ENCODE measurements around the gene THSD4. TPM values are rescaled to one million over a fixed set of nuclear protein-coding genes. Genes with fewer than 3 reads are reported as not detected.
A peak's percentile ranks its signal among the peaks of the same experiment; 100 is the strongest.

The THSD4 gene
- total RNA-seq, 1 experiment from 2014 or later: 36.3 TPM

DNA sequence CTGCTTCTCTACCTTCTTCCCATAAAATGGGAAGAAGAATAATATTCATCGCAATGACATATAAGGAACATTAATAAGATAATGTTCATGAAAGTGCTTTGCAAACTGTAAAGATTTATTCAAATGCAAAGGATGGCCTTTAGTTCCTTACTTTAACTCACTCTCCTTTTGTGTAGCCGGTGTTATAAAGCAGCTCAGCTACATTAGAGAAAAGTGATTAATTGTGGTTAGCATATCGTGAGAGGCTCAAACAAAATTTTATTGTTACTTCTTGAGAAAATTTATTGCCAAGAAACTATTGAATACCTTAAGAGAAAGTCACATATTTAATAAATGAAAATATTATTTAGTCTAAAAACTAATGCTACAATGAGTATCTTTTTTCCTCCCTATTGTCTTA, 444.3 kb downstream of the THSD4 start:
- H3K4me1 Mint-ChIP-seq (ENCODE audit: insufficient read depth, unreplicated experiment): peaks cover 26% of the 10 kb centered on the region
- TF ChIP-seq, protein P1, sequence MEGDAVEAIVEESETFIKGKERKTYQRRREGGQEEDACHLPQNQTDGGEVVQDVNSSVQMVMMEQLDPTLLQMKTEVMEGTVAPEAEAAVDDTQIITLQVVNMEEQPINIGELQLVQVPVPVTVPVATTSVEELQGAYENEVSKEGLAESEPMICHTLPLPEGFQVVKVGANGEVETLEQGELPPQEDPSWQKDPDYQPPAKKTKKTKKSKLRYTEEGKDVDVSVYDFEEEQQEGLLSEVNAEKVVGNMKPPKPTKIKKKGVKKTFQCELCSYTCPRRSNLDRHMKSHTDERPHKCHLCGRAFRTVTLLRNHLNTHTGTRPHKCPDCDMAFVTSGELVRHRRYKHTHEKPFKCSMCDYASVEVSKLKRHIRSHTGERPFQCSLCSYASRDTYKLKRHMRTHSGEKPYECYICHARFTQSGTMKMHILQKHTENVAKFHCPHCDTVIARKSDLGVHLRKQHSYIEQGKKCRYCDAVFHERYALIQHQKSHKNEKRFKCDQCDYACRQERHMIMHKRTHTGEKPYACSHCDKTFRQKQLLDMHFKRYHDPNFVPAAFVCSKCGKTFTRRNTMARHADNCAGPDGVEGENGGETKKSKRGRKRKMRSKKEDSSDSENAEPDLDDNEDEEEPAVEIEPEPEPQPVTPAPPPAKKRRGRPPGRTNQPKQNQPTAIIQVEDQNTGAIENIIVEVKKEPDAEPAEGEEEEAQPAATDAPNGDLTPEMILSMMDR (IDR thresholded peaks at IDR 0.05; ENCODE audit: unreplicated experiment): no peak
- H3K36me3 Mint-ChIP-seq (ENCODE audit: insufficient read depth, unreplicated experiment): peaks cover 6% of the 10 kb centered on the region
- CTCF ChIA-PET: interaction anchor here (1.3 kb wide), 1 partner anchor 12 kb away, joined by 3 read pairs; no protein-coding TSS in a partner anchor
- H3K4me3 Mint-ChIP-seq (ENCODE audit: unreplicated experiment): peak overlapping the region; percentile 49
- H3K27ac Mint-ChIP-seq (ENCODE audit: low read depth, unreplicated experiment): peak overlapping the region; percentile 39
- POLR2A ChIA-PET: interaction anchor here (1.0 to 1.4 kb wide), 3 partner anchors 11 to 21 kb away, joined by 3 to 4 read pairs (median 4); no protein-coding TSS in a partner anchor
- no peaks in the 10 kb centered on the region for H3K9me3 Mint-ChIP-seq (ENCODE audit: unreplicated experiment)
- DNase-seq (ENCODE audit: unreplicated experiment): no peak
- H3K27me3 Mint-ChIP-seq (ENCODE audit: insufficient read depth, unreplicated experiment): no peaks in the 10 kb centered on the region
- no TSS peak for BruUV-seq (replicated peaks)
- intact Hi-C loops (cut with micrococcal nuclease): no loop called here

GRCh38 chr15:71562251-71562650, 447.0 kb downstream of the THSD4 start:
- Mint-ChIP-seq H3K27me3 (ENCODE audit: insufficient read depth, unreplicated experiment) (no peaks in the 10 kb centered on the region), H3K27ac (ENCODE audit: low read depth, unreplicated experiment) (no peak overlapping the region), H3K4me1 (ENCODE audit: insufficient read depth, unreplicated experiment) (peaks cover 26% of the 10 kb centered on the region), H3K9me3 (ENCODE audit: unreplicated experiment) (no peaks in the 10 kb centered on the region), H3K36me3 (ENCODE audit: insufficient read depth, unreplicated experiment) (peaks cover 6% of the 10 kb centered on the region), H3K4me3 (ENCODE audit: unreplicated experiment) (no peak overlapping the region)
- intact Hi-C loops (cut with micrococcal nuclease): no loop called here
- POLR2A ChIA-PET: interaction anchor here (3.0 kb wide), 1 partner anchor 10 kb away, joined by 19 read pairs; no protein-coding TSS in a partner anchor
- DNase-seq (ENCODE audit: unreplicated experiment): peak; percentile 14
- TF ChIP-seq, protein P1 (IDR thresholded peaks at IDR 0.05; ENCODE audit: unreplicated experiment): no peak
- CTCF ChIA-PET: interaction anchor here (1.3 to 1.6 kb wide), 2 partner anchors 10 to 31 kb away, joined by 6 to 9 read pairs; no protein-coding TSS in a partner anchor
- BruUV-seq (replicated peaks): no TSS peak

DNA sequence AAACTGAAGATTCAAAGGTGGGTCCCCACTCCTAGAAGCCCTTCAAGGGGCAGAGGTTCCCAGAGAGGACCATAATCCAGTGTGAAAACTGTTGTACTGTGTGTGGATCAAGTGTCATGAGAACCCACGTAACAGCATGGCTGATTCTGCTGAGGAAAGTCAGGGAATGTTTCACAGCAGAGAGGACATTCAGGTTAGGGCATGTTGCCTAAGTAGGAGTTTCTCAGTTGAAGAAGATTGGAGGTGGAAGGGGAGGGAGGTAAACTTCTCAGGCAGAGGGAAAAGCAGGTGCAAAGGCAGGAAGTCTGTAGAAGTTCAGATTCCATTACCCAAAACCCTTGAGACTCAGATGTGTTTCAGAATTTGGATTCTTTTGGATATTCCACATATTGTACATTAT, 448.9 kb downstream of the THSD4 start:
- H3K4me3 Mint-ChIP-seq (ENCODE audit: unreplicated experiment): no peak overlapping the region
- peaks cover 21% of the 10 kb centered on the region for H3K4me1 Mint-ChIP-seq (ENCODE audit: insufficient read depth, unreplicated experiment)
- ChIA-PET CTCF (no interaction called here), POLR2A (no interaction called here)
- intact Hi-C loops (cut with micrococcal nuclease): no loop called here
- peaks cover 6% of the 10 kb centered on the region for H3K36me3 Mint-ChIP-seq (ENCODE audit: insufficient read depth, unreplicated experiment)
- no peaks in the 10 kb centered on the region for H3K9me3 Mint-ChIP-seq (ENCODE audit: unreplicated experiment)
- no peak for DNase-seq (ENCODE audit: unreplicated experiment)
- BruUV-seq (replicated peaks): no TSS peak
- TF ChIP-seq, protein P1 (IDR thresholded peaks at IDR 0.05; ENCODE audit: unreplicated experiment): no peak
- H3K27me3 Mint-ChIP-seq (ENCODE audit: insufficient read depth, unreplicated experiment): no peaks in the 10 kb centered on the region
- no peak overlapping the region for H3K27ac Mint-ChIP-seq (ENCODE audit: low read depth, unreplicated experiment)

DNA sequence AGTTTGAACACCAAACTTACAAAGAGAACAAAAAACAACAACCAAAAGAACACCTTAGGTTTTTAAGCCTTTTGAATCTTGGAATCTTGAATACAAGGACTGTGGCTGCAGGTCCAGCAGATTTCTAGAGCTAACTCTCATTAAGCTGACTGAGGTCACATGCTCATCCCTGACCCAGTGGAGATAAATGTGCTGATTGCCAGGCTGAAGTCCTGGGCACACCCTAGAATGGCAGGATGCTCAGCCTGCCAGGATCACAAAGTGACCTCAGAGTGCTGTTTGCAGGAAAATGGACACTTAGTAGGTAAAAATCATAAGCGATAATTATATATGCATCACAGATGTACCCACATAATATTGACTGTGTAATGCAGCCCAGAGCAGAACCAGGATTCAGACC, 449.7 kb downstream of the THSD4 start:
- no peak overlapping the region for H3K4me3 Mint-ChIP-seq (ENCODE audit: unreplicated experiment)
- no peaks in the 10 kb centered on the region for H3K9me3 Mint-ChIP-seq (ENCODE audit: unreplicated experiment)
- DNase-seq (ENCODE audit: unreplicated experiment): no peak
- ChIA-PET CTCF (interaction anchor here (0.6 kb wide), 1 partner anchor 135 kb away, joined by 4 read pairs; no protein-coding TSS in a partner anchor), POLR2A (no interaction called here)
- intact Hi-C loops (cut with micrococcal nuclease): no loop called here
- BruUV-seq (replicated peaks): no TSS peak
- H3K36me3 Mint-ChIP-seq (ENCODE audit: insufficient read depth, unreplicated experiment): peaks cover 6% of the 10 kb centered on the region
- H3K4me1 Mint-ChIP-seq (ENCODE audit: insufficient read depth, unreplicated experiment): peaks cover 16% of the 10 kb centered on the region
- TF ChIP-seq, protein P1 (IDR thresholded peaks at IDR 0.05; ENCODE audit: unreplicated experiment): no peak
- H3K27me3 Mint-ChIP-seq (ENCODE audit: insufficient read depth, unreplicated experiment): no peaks in the 10 kb centered on the region
- H3K27ac Mint-ChIP-seq (ENCODE audit: low read depth, unreplicated experiment): no peak overlapping the region

Measured in MCF 10A (cell line).